Measurements from ENCODE around the gene LRTM1. TPM values are rescaled to one million over a fixed set of nuclear protein-coding genes. Genes with fewer than 3 reads are reported as not detected.

LRTM1 gene
- total and polyA plus RNA-seq, 7 donors = not detected

DNA sequence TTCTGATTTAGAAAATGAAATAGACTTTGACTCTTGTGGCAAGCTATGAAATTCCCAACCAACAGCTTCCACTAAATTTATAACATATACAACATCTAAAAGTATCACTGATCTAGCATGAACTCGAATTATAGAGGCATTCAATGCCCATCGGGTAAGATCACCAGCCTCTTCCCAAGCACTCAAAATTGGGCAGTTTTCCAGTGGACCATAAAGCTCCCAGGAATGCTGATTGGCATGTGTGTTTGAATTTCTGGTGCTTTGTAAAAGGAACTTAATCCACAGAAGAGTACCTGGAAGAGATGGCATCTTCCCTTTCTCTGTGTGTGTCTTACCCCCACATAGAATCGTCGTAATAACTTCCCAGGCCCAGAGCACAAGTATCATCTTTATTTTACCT is 10.0 kb downstream of the LRTM1 start:
- Histone ChIP-seq H3K27ac (no peak overlapping the region), H3K4me1 (no peaks in the 10 kb centered on the region), H3K36me3 (no peaks in the 10 kb centered on the region), H3K27me3 (no peaks in the 10 kb centered on the region), H3K4me3 (no peak overlapping the region), H3K9me3 (no peaks in the 10 kb centered on the region)
- WGBS, 2 donors = 81 to 86% methylated on average over 4 of the region's 4 CpGs
- TF ChIP-seq POLR2AphosphoS5 (IDR thresholded peaks at IDR 0.05) (no peak), POLR2A (IDR thresholded peaks at IDR 0.05) (no peak), CTCF (IDR thresholded peaks at IDR 0.05) (no peak), EP300 (IDR thresholded peaks at IDR 0.05) (no peak)
- no peak for DNase-seq
- intact Hi-C loops (cut with DNase I) = no loop called here

GRCh38 chr3:54917174-54917573 is 10.7 kb downstream of the LRTM1 start:
- intact Hi-C loops (cut with DNase I) = no loop called here
- H3K36me3 ChIP-seq = no peaks in the 10 kb centered on the region
- no peak overlapping the region for H3K4me3 ChIP-seq
- no peaks in the 10 kb centered on the region for H3K9me3 ChIP-seq
- H3K4me1 ChIP-seq = no peaks in the 10 kb centered on the region
- 89 to 90% methylated on average over 2 of the region's 2 CpGs for WGBS, 2 donors
- no peaks in the 10 kb centered on the region for H3K27me3 ChIP-seq
- H3K27ac ChIP-seq = no peak overlapping the region
- TF ChIP-seq EP300 (IDR thresholded peaks at IDR 0.05) (no peak), CTCF (IDR thresholded peaks at IDR 0.05) (no peak), POLR2A (IDR thresholded peaks at IDR 0.05) (no peak), POLR2AphosphoS5 (IDR thresholded peaks at IDR 0.05) (no peak)
- no peak for DNase-seq

- no peak for TF ChIP-seq POLR2AphosphoS5 (IDR thresholded peaks at IDR 0.05)
- no peak for TF ChIP-seq POLR2A (IDR thresholded peaks at IDR 0.05)
- no peak for TF ChIP-seq CTCF (IDR thresholded peaks at IDR 0.05)
- TF ChIP-seq EP300 (IDR thresholded peaks at IDR 0.05) = no peak
- H3K4me3 ChIP-seq = no peak overlapping the region
- H3K27me3 ChIP-seq = no peaks in the 10 kb centered on the region
- no peaks in the 10 kb centered on the region for H3K4me1 ChIP-seq
- no peak for DNase-seq
- no peaks in the 10 kb centered on the region for H3K36me3 ChIP-seq
- H3K9me3 ChIP-seq = peaks cover 0 to 3% (median under 1%) of the 10 kb centered on the region in 4 donors
- intact Hi-C loops (cut with DNase I) = no loop called here
- H3K27ac ChIP-seq = no peak overlapping the region
These were observed 11.1 kb downstream of the LRTM1 start for GRCh38 chr3:54916732-54917131.

- H3K4me3 ChIP-seq = no peak overlapping the region
- no peak overlapping the region for H3K27ac ChIP-seq
- H3K36me3 ChIP-seq = no peaks in the 10 kb centered on the region
- peaks cover 0 to 3% (median 1%) of the 10 kb centered on the region in 4 donors for H3K9me3 ChIP-seq
- 88 to 91% methylated on average over 8 of the region's 8 CpGs for WGBS, 2 donors
- intact Hi-C loops (cut with DNase I) = no loop called here
- H3K4me1 ChIP-seq = no peaks in the 10 kb centered on the region
- TF ChIP-seq CTCF (IDR thresholded peaks at IDR 0.05) (no peak), EP300 (IDR thresholded peaks at IDR 0.05) (no peak), POLR2AphosphoS5 (IDR thresholded peaks at IDR 0.05) (no peak), POLR2A (IDR thresholded peaks at IDR 0.05) (no peak)
- DNase-seq = no peak
- no peaks in the 10 kb centered on the region for H3K27me3 ChIP-seq
These were observed 11.9 kb downstream of the LRTM1 start for GRCh38 chr3:54915976-54916375.

- WGBS, 2 donors = 56 to 60% methylated on average over 4 of the region's 4 CpGs
- TF ChIP-seq EP300 (IDR thresholded peaks at IDR 0.05) (no peak), POLR2A (IDR thresholded peaks at IDR 0.05) (no peak), CTCF (IDR thresholded peaks at IDR 0.05) (no peak), POLR2AphosphoS5 (IDR thresholded peaks at IDR 0.05) (no peak)
These were observed 12.7 kb downstream of the LRTM1 start for GRCh38 chr3:54915181-54915580.

More at GRCh38 chr3:54915181-54915580, 12.7 kb downstream of the LRTM1 start:
- Histone ChIP-seq H3K36me3 (no peaks in the 10 kb centered on the region), H3K27ac (no peak overlapping the region), H3K4me1 (no peaks in the 10 kb centered on the region), H3K4me3 (no peak overlapping the region), H3K9me3 (peaks cover 0 to 3% (median 1%) of the 10 kb centered on the region in 4 donors), H3K27me3 (no peaks in the 10 kb centered on the region)
- intact Hi-C loops (cut with DNase I) = no loop called here
- no peak for DNase-seq

Data from sigmoid colon (tissue), 7 donors.